Mesodermal cell (in vitro differentiated cells): ENCODE data around the gene EID2B.
A peak's percentile ranks its signal among the peaks of the same experiment; 100 is the strongest.

Source experiments
- H3K27ac ChIP-seq: 2 replicates; pipeline ENCODE4 v1.7.0; 2013; ENCODE audit warnings: mild to moderate bottlenecking, low read depth, low read length, moderate library complexity; ENCODE audit not compliant: severe bottlenecking
- H3K36me3 ChIP-seq: 2 replicates; pipeline ENCODE4 v1.7.1; 2013; ENCODE audit warnings: mild to moderate bottlenecking, low read length, moderate library complexity; ENCODE audit not compliant: control insufficient read depth, insufficient read depth
- H3K4me1 ChIP-seq: one replicate; pipeline ENCODE4 v1.7.1; 2013; ENCODE audit warnings: mild to moderate bottlenecking, low read length; ENCODE audit not compliant: insufficient read depth, control insufficient read depth, poor library complexity, severe bottlenecking
- H3K4me3 ChIP-seq: 2 replicates; pipeline ENCODE4 v1.7.0; 2013; ENCODE audit warnings: low read length, control low read depth, mild to moderate bottlenecking; ENCODE audit not compliant: insufficient read depth, poor library complexity, severe bottlenecking; ENCODE audit errors: extremely low read depth
- H3K9me3 ChIP-seq: 2 replicates; pipeline ENCODE4 v1.7.1; 2013; ENCODE audit warnings: mild to moderate bottlenecking, low read length, moderate library complexity; ENCODE audit not compliant: control insufficient read depth
- WGBS, 2 experiments: methylation state at CpG; one replicate each; pipeline ENCODE4 v1.1.5; 2013; ENCODE audit warnings: missing lambda C conversion rate in 2 of 2; ENCODE audit not compliant: insufficient coverage in 2 of 2; 5-methylcytosine and 5-hydroxymethylcytosine counted together

The EID2B gene

GRCh38 chr19:39531834-39532232 is 819 bp downstream of the EID2B start:
- Histone ChIP-seq H3K9me3 (no peaks in the 10 kb centered on the region), H3K4me3 (peak overlapping the region; percentile 73), H3K27ac (no peak overlapping the region), H3K36me3 (no peaks in the 10 kb centered on the region), H3K4me1 (no peaks in the 10 kb centered on the region)
- WGBS, 2 experiments: 39 to 42% methylated on average over 7 of the region's 14 CpGs

DNA sequence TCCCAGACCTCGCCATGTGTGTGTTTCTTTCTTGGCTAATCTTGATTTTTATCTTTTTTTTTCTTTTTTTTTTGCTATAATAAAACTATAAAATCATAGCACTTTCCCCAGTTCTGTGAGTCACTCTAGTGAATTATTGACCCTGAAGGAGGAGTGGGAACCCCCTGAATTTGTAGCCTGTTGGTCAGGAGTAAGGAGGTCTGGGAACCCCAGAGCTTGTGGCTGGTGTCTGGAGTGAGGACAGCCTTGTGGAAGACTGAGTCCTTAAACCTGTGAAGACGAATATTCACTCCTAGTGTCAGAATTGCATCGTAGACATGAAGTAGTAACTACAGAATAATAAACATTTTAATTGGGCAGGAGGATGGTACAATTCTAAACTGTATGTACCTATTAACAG is 7.4 kb downstream of the EID2B start:
- no peak overlapping the region for H3K27ac ChIP-seq
- no peaks in the 10 kb centered on the region for H3K9me3 ChIP-seq
- H3K4me1 ChIP-seq: no peaks in the 10 kb centered on the region
- H3K4me3 ChIP-seq: no peak overlapping the region
- H3K36me3 ChIP-seq: peaks cover 6% of the 10 kb centered on the region
- 100% methylated on average over 1 of the region's 3 CpGs; no CpG with 5 or more reads in 1 of the 2 experiments for WGBS, 2 experiments

- Histone ChIP-seq H3K4me3 (no peak overlapping the region), H3K27ac (no peak overlapping the region), H3K9me3 (no peaks in the 10 kb centered on the region), H3K4me1 (no peaks in the 10 kb centered on the region), H3K36me3 (peaks cover 6% of the 10 kb centered on the region)
- 95 to 97% methylated on average over 7 of the region's 8 CpGs for WGBS, 2 experiments
Observed at GRCh38 chr19:39524495-39524894, 8.2 kb downstream of the EID2B start.

- H3K36me3 ChIP-seq: peaks cover 6% of the 10 kb centered on the region
- H3K4me1 ChIP-seq: peaks cover 5% of the 10 kb centered on the region
- no peak overlapping the region for H3K27ac ChIP-seq
- no peaks in the 10 kb centered on the region for H3K9me3 ChIP-seq
- no peak overlapping the region for H3K4me3 ChIP-seq
- 88 to 98% methylated on average over 3 to 4 of the region's 8 CpGs for WGBS, 2 experiments
Observed at GRCh38 chr19:39520541-39521484, 11.8 kb downstream of the EID2B start.

- Histone ChIP-seq H3K27ac (peak overlapping the region; percentile 2), H3K9me3 (no peaks in the 10 kb centered on the region), H3K4me1 (peaks cover 5% of the 10 kb centered on the region), H3K4me3 (no peak overlapping the region), H3K36me3 (no peaks in the 10 kb centered on the region)
- WGBS, 2 experiments: 39 to 47% methylated on average over 6 to 8 of the region's 9 CpGs
Observed at GRCh38 chr19:39518975-39519374, 13.7 kb downstream of the EID2B start.

DNA sequence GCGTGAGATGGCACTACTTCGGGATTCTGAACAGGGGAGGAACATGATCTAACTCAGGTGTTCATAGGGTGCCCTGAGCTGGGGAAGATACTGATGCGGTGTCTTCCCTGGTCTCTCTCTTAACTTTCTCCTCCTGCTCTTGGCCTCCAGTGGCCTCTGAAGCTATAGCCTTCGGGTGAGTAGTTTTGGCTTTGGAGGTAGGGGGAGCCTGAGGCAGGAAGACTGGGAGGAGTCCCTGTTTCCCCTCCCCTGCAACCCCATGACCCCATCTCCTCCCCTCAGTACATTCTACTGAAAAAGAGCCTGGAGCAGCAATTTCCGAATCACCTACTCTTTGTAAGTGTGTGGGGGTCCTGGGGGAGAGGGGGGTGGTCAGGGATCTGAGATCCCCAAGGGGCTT is 14.2 kb downstream of the EID2B start:
- H3K4me3 ChIP-seq: no peak overlapping the region
- no peaks in the 10 kb centered on the region for H3K36me3 ChIP-seq
- H3K27ac ChIP-seq: peak overlapping the region; percentile 2
- no peaks in the 10 kb centered on the region for H3K9me3 ChIP-seq
- 55% methylated on average over 3 of the region's 5 CpGs; no CpG with 5 or more reads in 1 of the 2 experiments for WGBS, 2 experiments
- H3K4me1 ChIP-seq: peaks cover 5% of the 10 kb centered on the region

- WGBS, 2 experiments: 63 to 81% methylated on average over 2 to 3 of the region's 3 CpGs
- Histone ChIP-seq H3K4me3 (no peak overlapping the region), H3K4me1 (peaks cover 5% of the 10 kb centered on the region), H3K27ac (no peak overlapping the region), H3K36me3 (no peaks in the 10 kb centered on the region), H3K9me3 (no peaks in the 10 kb centered on the region)
Observed at GRCh38 chr19:39517432-39517831, 15.2 kb downstream of the EID2B start.

- Histone ChIP-seq H3K9me3 (no peaks in the 10 kb centered on the region), H3K36me3 (no peaks in the 10 kb centered on the region), H3K27ac (no peak overlapping the region), H3K4me1 (peaks cover 5% of the 10 kb centered on the region), H3K4me3 (peak overlapping the region; percentile 53)
- WGBS, 2 experiments: 66 to 73% methylated on average over 5 to 6 of the region's 6 CpGs
Observed at GRCh38 chr19:39516270-39516669, 16.4 kb downstream of the EID2B start.

DNA sequence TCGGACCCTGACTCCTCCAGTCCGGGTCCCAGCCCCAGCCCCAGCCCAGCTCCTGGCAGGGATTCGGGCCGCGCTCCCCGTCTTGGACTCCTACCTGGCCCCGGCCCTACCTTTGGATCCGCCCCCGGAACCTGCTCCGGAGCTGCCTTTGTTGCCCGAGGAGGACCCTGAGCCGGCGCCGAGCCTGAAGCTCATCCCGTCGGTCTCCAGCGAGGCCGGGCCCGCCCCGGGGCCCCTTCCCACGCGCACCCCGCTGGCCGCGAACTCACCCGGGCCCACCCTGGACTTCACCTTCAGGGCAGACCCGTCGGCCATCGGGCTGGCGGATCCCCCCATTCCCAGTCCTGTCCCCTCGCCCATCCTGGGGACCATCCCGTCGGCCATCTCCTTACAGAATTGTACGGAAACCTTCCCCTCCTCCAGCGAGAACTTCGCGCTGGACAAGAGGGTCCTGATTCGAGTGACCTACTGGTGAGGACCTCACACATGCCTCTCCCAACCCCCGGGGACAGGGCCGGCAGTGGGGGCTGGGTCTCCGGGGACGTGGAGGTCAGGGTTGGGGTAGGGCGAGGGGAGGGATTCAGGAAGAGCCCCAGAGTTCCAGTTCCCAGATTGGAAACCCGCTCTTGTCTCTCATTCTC is 17.0 kb downstream of the EID2B start:
- 2 to 4% methylated on average over 20 to 32 of the region's 44 CpGs for WGBS, 2 experiments
- no peaks in the 10 kb centered on the region for H3K9me3 ChIP-seq

DNA sequence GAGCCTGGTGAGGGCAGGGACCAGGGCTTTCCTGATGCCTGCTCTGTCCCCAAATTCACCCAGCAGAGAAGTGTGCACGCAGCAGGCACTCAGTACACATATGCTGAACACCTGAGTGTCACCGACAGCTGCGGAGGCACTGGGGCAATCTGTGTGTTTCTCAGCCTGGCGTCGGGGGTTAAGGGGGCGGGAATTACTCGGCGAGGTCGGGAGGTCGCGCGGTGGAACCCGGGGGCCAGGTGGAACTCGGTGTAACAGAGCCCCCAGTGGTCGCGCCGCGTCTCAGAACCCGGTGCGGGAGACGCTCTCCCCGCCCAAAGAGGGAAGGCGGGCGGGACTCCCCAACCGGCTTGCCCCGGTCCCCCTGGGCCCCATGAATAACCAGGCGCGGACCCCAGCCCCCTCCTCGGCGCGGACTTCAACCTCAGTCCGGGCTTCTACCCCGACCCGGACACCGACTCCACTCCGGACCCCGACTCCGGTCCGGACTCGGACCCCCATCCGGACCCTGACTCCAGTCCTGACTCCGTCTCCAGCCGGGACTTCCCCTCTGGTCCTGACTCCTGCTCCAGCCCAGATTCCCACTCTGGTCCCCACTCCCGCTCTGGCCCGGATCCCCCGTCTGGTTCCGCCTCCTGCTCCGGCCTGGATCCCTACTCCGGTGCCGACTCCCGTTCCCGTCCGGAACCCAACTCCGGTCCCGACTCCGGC is 17.7 kb downstream of the EID2B start, which contains the start of gene SELENOV:
SELENOV (plus strand) TSS at position 300 of the 711 bp plus-strand sequence; CDS start at position 374, 74 bp downstream.
- H3K4me3 ChIP-seq: peak within 1 kb of the TSS; percentile 53
- 0 to 1% methylated on average over 36 to 51 of the region's 56 CpGs for WGBS, 2 experiments
- no peaks in the 10 kb centered on the region for H3K9me3 ChIP-seq
- H3K27ac ChIP-seq: no peak within 1 kb of the TSS
- H3K4me1 ChIP-seq: peaks cover 5% of the 10 kb centered on the region
- H3K36me3 ChIP-seq: no peaks in the 10 kb centered on the region

More for the DNA sequence above, 17.0 kb downstream of the EID2B start:
- H3K36me3 ChIP-seq: no peaks in the 10 kb centered on the region
- peak overlapping the region; percentile 53 for H3K4me3 ChIP-seq
- peaks cover 5% of the 10 kb centered on the region for H3K4me1 ChIP-seq
- H3K27ac ChIP-seq: no peak overlapping the region
